Effector CD4-positive, alpha-beta T cell (primary cell): ENCODE measurements around the gene GAB3.

Source experiments
- DNase-seq: peaks from one replicate; pipeline ENCODE4 v3.0.0-alpha.2; 2020

GAB3 gene

GRCh38 chrX:154749856-154750255, 1.0 kb downstream of the GAB3 start:
- DNase-seq = no peak

- DNase-seq = peak; percentile 36
Observed at GRCh38 chrX:154748712-154749339, 2.1 kb downstream of the GAB3 start.

GRCh38 chrX:154742613-154743012, 8.3 kb downstream of the GAB3 start:
- DNase-seq = no peak

- no peak for DNase-seq
Observed at GRCh38 chrX:154739952-154740465, 10.9 kb downstream of the GAB3 start.

- DNase-seq = no peak
Observed at GRCh38 chrX:154738011-154738738, 12.7 kb downstream of the GAB3 start.

- no peak for DNase-seq
Observed at GRCh38 chrX:154737136-154737535, 13.7 kb downstream of the GAB3 start.

GRCh38 chrX:154735695-154736393, 15.0 kb downstream of the GAB3 start:
- no peak for DNase-seq

- peak; percentile 16 for DNase-seq
Observed at GRCh38 chrX:154734061-154734781, 16.7 kb downstream of the GAB3 start.

- no peak for DNase-seq
Observed at GRCh38 chrX:154733066-154733425, 17.8 kb downstream of the GAB3 start.

- no peak for DNase-seq
Observed at GRCh38 chrX:154732421-154733065, 18.3 kb downstream of the GAB3 start.

GRCh38 chrX:154731881-154732280, 19.0 kb downstream of the GAB3 start:
- DNase-seq = no peak

GRCh38 chrX:154731184-154731583, 19.7 kb downstream of the GAB3 start:
- DNase-seq = no peak

- DNase-seq = no peak
Observed at GRCh38 chrX:154730253-154730891, 20.5 kb downstream of the GAB3 start.

- no peak for DNase-seq
Observed at GRCh38 chrX:154729439-154729838, 21.4 kb downstream of the GAB3 start.

- DNase-seq = no peak
Observed at GRCh38 chrX:154728431-154729190, 22.3 kb downstream of the GAB3 start.

- DNase-seq = no peak
Observed at GRCh38 chrX:154727871-154728270, 23.0 kb downstream of the GAB3 start.

GRCh38 chrX:154727418-154727817, 23.5 kb downstream of the GAB3 start:
- no peak for DNase-seq

- DNase-seq = no peak
Observed at GRCh38 chrX:154724993-154725756, 25.7 kb downstream of the GAB3 start.

- no peak for DNase-seq
Observed at GRCh38 chrX:154721155-154721554, 29.7 kb downstream of the GAB3 start.

GRCh38 chrX:154720067-154720466, 30.8 kb downstream of the GAB3 start:
- no peak for DNase-seq
